Hepatic stellate cell (primary cell): Measurements from ENCODE around the gene KIAA1671.
"Not testable (repeated sequence)": the region's sequence is repeated elsewhere in the genome, so short reads cannot be mapped to it uniquely, and the experiment has no call there.

Experiments
- DNase-seq: peaks from one replicate; pipeline ENCODE4 v3.0.0; 2011; ENCODE audit warnings: low spot score

Gene KIAA1671

DNA sequence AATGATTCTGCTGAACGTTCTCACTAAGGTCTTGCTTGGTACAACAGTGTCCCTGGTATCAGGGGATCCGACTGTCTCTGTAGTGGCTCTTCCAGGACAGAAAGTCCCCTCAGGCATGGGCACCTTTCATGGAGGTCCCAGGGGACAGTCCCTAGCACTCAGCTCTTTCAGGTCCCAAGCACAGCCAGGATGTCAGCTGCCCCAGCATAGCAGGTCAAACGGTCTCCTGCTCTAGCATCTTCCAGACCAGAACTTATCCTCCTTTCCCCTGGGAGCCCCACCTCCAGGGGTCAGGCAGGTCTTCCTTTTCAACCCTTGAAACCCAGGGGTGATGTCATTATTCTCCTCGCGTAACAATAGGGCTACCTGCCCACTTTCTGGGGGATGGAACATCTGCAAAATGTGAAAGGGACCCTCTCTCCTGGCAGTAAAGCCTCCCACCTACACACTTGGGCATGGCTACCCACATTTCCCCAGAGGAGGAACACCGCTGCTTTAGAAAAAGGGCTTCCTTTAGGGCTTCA, 222.4 kb downstream of the KIAA1671 start:
- DNase-seq = no peak

DNA sequence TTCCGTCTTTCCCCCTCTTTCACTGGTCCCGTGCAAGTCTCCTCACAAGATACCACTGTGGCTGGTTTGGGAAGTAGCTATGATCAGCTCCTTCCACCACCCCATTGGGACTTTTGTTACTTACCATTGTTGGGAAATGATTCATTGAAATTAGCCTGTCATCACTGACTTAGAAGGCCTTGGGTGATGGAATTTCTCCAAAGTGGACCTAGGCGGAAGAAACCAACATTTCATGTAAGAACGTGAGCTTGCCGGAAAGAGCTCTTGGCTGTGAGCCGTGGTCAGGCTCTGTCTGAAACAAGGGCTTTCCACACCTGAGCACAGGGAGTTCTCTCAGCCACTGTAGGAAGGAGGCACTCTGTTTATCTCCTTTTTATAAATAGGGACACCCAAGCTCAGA, 223.7 kb downstream of the KIAA1671 start:
- no peak for DNase-seq

DNA sequence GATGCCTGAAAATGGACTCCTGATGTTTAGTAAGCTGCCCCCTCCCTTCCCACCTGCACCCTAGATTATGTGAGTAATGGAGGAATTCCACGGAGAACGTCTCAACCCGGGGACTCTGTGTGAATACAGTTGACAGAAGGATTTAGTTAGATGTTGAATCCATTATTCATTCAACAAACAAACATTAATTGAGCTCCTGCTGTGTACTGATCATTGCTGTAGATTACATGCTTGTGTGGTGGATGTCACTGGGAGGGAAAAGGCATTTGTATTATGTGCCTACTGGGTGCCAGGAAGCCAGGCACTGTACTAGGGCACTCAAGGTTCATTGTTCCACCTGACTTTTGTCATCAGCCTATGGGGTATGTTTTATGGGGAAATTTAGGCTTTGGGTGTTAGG, 224.3 kb downstream of the KIAA1671 start:
- no peak for DNase-seq

DNA sequence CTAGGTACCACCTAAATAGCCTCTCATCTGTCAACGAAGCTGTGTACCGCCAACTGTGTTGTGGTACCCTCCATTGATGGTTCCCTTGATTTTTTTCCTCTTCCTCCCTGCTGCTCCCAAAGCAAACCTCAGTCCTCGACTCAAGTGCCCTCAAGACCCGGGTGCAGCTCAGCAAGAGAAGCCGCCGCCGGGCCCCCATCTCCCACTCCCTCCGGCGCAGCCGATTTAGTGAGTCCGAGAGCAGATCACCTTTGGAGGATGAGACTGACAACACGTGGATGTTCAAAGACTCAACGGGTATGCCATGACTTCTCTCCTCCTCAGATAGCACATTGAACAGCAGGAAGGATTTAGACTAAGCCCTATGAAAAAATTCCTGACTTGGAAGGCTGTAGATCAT, 224.7 kb downstream of the KIAA1671 start:
- no peak for DNase-seq

DNA sequence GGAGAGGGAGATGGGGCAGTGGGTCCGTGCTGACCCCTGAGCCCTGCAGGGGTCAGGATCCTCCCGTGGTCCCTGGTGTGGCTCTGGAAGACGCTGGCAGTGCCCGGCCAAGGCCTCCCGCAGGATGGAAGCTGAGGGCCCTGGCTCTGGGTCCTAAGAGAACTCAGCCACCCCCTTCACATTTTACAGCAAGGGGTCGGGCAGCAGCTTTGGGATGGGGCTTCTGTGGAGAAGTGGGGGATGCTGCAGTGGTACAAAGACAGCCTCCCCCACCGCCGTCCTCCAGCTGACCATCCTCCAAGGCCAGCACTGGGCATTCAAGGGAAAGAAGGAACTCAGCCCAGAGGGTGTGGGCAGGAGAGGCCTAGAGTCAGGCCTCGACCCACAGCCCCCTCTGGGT, 225.4 kb downstream of the KIAA1671 start:
- DNase-seq = no peak

DNA sequence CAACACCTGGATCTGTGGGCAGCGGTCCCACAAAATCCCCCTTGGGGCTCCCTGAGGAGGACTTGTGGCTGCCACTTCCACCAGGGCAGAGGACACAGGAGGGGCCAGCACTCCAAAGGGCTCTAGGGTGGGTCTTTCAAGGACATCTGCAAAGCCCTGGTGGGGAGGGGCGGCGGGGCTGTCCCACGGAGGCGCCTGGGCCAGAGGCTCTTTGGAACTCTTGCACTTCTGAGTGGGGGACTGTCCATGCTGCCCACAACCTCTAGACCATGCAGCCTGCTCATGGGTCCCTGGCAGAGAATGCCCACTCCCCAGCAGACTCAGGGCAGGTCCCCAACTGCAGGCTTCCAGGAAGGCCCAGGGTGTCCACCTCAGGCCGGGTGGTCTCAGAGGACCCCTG, 225.8 kb downstream of the KIAA1671 start:
- not testable (repeated sequence) for DNase-seq

DNA sequence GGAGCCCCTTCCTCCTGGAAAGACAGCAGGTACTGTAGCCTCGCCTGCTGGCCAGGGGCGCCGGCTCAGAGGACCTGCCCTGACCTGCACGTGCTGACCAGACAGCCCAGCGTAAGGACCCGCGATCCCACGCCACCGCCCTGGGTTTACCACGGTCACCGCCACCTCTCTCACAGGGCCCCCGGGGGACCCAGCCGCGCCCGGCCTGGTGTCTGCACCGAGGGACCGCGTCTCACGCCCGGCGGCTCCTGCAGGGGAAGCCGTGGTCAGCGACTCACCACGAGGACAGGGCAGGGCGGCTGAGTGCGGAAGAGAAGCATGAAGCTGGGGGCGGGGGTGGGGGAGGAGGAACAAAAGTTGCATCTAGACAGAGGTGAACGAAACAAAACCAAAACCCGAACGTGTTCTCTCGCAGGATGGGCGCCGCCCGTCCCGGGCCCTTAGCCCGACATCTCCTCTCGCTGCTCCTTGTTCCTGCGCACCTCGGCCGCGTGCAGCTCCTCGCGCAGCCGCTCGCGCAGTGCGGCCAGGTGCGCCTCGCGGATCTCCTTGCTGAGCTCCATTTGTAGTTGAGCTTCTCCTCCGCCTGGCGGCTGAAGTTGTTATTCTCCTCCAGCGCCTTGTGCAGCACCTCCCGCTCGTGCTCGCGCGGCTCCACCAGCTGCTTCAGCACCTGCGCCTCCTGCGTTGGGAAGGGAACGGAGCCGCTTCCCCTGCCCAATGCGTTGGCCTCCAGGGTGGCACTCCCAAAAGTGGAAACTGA, 226.5 kb downstream of the KIAA1671 start:
- DNase-seq = not testable (repeated sequence)

DNA sequence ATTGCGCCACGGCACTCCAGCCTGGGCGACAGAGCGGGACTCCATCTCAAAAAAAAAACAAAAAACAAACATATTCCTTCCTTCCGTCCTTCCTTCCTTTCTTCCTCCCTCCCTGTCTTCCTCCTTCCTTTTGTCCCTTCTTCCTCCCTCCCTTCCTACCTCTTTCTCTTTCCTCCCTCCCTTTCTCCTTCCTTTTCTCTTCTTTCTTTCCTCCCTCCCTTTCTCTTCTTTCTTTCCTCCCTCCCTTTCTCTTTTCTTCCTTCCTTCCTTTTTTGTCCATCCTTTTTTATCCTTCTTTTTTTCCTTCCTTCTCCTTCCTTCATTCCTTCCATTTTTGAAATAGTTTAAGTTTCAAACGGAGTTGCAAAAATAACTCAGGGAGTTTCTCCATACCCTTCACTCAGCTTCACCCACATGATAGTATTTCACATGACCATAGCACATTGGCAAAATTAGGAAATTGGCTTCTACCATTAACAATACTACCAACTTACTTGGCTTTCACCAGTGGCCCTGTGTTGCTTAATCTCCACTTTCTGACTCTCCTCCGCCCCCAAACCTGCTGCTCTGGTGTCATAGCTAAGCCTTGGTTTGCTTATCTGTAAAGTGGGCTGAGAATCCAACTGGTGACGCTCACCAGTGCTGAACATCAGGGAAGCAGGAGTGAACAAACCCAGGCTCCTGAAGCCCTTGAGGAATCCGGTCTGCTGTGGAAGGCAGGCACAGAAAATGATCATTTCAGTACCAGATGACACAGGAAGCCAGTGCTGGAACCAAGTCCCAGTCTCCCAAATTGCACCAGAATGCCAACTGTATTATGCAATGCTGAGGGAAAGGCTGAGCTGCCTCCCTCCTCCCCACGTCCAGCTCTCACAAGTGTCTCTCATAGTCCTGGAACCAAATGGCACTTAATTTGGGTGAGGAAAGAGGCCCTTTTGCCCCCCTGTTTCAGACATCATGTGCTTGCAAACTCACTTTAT, 229.9 kb downstream of the KIAA1671 start:
- DNase-seq = no peak

DNA sequence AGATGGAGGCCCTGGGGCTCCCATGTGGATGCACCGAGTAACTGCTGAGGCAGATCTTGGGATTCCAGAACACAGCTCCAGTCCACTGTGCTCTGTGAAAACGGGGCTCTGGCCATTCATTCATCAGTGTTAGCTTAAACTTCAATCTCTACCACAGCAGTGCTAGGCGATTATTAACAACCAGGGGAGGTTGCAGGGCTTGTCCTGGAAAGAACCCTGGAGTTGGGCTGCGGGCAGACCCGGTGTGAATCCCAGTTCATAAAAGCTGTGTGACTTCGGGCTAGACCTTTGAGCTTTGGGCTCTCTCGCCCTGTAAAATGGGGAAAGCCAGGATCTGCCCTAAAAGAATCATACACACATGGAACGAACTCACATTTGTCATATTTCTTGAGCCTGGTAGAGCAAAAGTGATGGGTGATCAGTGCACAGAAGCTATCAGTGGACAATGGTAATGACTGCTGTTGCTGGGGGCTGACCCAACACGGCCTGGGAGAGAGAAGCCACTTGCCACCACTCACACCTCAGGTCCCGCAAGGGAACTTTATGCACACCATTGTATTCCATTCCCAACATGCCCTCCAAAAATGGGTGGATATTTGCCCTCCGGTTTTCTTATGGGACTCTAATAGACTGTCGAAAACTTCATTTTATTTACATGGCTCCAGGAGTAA, 231.6 kb downstream of the KIAA1671 start:
- DNase-seq = no peak

DNA sequence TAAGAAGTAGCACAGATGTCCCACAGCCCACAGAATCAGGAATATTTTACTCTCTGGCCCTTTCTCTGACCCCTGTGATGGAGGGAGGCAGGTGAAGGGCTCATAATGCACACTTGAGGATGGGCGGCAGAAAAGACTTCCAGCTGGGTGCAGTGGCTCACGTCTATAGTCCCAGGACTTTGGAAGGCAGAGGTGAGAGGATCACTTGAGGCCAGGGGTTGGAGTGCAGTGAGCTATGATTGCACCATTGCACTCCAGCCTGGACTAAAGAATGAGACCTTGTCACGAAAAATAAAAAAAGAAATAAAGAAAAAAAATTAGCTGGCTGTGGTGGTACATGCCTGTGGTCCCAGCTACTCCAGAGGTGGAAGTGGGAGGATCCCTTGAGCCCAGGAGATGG, 233.6 kb downstream of the KIAA1671 start:
- no peak for DNase-seq

DNA sequence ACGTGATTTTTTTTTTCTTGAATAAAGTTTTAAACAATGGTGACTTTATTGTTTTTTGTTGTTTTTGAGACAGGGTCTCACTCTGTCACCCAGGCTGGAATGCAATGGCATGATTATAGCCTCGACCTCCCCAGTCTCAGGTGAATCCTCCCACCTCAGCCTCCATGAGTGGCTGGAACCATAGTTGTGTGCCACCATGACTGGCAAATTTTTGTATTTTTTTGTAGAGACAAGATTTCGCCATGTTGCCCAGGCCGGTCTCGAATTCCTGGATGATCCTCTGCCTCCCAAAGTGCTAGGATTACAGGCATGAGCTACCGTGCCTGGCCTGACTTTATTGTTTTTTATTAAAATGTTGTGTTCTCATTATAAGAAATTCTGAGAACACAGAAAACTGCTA, 235.0 kb downstream of the KIAA1671 start:
- no peak for DNase-seq

DNA sequence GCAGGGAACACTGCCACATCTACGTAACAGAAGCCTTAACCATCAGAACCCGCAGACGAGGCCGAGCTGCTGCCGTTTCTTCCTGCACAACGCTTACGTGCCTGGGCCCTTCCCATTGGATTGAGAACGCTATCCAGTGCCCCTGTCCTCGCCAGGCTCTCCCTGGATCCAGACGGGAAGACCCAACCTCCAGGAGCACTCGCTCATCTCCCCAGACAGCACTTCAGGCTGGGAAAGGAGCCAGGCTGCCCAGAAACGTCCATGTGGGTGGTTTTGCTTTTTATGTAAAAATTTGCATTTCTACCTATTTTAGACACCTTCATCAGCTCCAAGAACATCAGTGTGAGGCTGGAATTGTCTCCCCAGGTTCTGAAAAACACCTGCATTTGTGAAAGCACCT, 239.9 kb downstream of the KIAA1671 start:
- no peak for DNase-seq

DNA sequence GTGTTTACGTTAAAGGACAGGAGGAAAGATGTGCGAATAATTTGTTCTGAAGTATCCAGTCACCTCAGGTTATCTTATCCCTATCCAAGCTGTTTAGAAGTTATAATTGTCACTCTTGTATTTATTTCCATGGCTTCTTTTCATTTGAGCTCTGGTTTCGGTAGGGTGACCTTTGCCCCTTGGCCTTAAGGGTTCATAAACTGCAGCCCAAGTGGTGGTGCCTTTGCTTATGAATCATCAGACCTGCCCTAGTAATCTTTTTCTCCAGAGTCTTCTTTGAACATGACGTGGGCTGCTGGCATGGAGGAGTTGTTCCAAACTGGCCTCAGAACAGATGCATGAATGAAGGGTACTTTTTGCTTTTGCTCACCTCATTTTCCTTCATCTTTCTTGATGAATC, 240.6 kb downstream of the KIAA1671 start:
- DNase-seq = no peak

DNA sequence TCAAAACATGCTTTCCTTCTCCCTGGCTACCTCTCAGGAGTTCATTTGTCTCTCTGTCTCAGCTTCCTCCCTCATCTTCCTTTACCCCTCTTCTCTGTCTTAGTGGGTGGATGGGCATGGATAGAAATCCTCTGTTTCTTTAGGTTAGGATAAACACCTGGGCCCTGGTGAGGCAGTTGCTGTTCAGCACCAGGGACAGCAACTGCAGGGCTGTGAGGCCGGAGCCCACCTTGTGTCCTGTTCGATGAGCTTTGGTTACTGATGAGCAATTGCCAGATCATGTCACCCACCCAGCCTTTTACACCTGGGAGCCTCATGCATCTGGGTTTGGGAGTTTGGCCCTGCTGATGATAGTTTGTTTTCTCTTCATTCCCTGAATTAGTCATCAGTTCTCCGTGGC, 241.0 kb downstream of the KIAA1671 start:
- DNase-seq = no peak

DNA sequence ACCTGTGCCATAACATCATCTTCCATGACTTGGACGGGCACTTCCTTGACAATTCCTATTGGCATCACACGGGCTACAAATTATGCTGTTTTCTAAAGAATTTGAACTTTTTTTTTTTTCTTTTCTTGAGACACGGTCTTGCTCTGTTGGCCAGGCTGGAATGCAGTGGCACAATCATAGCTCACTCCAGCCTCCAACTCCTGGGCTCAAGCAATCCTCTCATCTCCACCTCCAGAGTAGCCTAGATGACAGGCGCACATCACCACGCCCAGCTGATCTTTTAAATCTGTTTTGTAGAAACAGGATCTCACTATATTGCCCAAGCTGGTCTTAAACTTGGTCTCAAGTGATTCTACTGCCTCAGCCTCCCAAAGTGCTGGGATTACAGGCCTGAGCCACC, 243.8 kb downstream of the KIAA1671 start:
- DNase-seq = no peak

DNA sequence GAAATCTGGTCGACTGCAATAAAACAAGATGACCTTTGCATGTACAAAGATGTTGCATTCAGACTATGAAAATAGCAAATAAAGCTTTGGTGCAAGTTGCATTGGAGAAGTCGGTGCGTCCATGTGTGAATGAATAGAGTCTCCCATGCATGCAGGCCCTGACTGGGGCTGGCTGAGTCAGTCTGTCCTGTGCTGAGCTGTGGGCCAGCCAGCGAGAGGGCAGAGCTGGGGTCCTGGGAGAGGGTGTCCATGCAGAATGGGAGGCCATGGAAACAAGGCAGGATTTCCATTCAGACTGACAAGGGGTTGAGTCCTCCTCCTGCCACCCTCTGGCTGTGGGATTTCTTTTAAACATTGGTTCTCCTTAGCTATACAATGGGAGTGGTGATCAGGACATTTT, 244.8 kb downstream of the KIAA1671 start:
- no peak for DNase-seq

DNA sequence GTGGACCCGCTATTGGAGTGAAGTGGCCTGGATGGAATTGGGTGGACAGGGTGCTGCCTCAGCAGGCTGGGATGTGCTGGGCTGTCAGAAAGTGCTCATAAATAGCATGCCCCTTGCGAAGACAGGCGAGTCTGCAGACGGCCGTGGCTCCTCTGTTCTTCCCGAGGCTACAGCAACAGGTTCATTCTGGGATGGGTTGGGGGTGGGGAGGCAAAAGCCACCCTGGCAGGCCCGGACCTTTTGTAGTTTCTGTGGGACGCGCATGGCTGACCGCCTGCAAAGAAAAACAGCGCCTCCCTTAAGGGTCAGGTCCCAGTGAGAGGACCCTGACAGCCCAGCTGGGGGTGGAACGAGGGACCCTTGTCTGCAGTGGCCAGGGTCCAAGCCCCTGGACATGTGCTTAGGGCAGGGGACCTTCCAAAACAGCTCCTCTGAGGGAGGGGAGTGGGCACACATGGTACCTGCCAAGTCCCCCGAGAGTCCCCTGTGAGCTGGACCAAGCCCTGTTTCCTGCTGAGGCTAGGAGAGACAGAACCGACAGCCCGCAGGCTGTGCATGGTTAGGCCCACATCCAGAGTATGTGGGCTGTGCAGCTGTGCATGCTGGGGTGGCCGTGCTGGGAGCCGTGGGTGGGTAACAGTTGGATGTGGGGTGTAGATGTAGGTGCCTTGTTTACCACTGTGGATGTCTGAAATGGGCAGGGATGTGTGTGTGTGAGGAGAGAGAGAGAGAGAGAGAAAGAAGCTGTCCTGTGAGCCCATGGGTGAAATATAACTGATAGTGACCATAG, 247.4 kb downstream of the KIAA1671 start, which contains the start of gene CRYBB3:
CRYBB3 (plus strand) TSS at position 128 of the 790 bp plus-strand sequence. CDS start 1,539 bp downstream, outside the sequence.
- no peak for DNase-seq

DNA sequence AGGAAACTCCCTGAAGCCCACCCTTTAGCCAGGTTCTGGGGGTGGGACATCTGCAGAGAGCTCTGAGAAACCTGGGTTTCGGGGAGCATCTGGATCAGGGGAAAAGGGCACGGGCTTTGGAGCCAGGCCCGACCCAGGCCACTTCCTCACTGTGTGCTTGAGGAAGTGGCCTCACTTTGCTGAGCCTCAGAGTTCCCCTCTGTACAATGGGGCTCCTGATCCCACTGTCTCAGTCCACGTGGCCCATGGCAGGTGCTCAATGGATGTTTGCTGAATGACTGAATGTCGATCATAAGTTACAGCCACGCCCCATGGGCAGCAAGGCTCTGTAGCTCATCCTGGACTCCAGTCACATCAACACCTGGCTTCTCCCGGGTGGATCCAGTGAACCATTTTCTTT, 248.5 kb downstream of the KIAA1671 start:
- no peak for DNase-seq

DNA sequence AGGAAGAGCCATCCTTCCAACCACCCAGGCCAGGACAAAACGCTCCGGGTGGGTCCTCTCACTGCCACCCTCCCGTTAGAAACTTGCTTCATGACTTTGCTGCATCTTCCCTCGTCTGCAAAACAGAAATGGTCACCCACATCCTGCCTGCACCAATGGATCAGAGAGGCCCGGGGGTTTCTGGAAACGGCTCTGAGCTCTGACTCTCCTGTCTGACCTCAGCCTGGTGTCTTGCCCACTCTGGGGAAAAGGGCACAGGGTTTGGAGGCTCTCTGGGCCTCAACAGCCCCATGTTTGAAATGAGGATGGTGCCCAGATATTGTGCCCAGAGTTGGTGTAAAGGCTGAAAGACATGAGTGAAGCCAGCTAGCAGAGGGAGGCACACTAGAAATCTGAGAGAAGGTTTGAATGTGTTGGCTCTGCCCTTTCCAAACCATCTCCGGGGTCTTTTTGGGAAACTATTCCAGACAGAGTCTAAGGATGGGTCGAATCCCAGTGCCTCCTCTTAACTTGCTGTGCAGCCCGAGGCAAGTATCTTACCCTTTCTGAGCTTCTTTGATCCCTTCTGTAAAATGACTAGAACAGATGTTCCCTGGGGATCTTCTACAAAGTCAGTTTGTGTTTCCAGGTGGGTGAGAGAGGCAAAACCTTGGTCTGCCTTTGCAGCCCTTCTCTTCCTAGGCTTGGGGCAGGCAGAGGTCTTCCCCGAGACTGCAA, 249.2 kb downstream of the KIAA1671 start:
- DNase-seq = no peak

DNA sequence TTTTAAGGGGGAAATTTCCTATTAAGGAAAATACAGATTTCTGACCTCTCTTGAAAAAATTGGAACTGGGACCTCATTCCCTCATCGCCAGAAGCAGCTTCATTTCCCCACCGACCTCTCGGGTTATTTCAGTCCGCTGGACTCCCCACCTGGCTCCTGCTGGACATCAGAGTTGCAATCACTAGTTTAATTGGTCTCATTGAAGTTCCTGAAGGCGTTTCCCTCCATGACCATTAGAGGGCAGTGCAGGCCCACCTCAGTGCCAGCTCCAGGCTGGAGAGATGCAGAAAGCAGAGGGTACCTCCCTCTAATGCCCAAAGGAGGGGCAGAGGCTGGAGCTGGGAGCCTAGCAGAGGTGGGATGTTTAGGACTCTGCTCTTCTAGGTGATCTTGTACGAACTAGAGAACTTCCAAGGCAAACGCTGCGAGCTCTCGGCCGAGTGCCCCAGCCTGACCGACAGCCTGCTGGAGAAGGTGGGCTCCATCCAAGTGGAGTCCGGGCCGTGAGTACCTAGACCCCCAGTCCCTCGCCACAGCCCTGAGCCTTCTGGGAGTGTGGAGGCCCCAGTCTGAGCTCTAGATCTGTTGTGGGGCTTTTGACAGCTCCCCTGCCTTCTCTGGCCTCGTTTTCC, 249.9 kb downstream of the KIAA1671 start:
- peak; percentile 75 for DNase-seq
